ENCODE results near the gene MYO9A. TPM values are rescaled to one million over a fixed set of nuclear protein-coding genes. Genes with fewer than 3 reads are reported as not detected.

MYO9A gene
- total RNA-seq, 1 donor: 18.3 TPM

GRCh38 chr15:71811752-71812735, 305.9 kb downstream of the MYO9A start:
- no peak for DNase-seq (ENCODE audit: low read depth in 2 of 3, low spot score in 2 of 3)

GRCh38 chr15:71811036-71811736, 306.8 kb downstream of the MYO9A start:
- DNase-seq (ENCODE audit: low read depth in 2 of 3, low spot score in 2 of 3): no peak

GRCh38 chr15:71810256-71811035, 307.5 kb downstream of the MYO9A start, which contains the start of gene NR2E3:
NR2E3 (plus strand) TSS chr15:71810554; CDS start chr15:71810744, 190 bp downstream.
- DNase-seq (ENCODE audit: low read depth in 2 of 3, low spot score in 2 of 3): no peak

GRCh38 chr15:71809346-71809745, 308.6 kb downstream of the MYO9A start:
- no peak for DNase-seq (ENCODE audit: low read depth in 2 of 3, low spot score in 2 of 3)

- no peak for DNase-seq (ENCODE audit: low read depth in 2 of 3, low spot score in 2 of 3)
Measured at GRCh38 chr15:71808311-71809020, 309.5 kb downstream of the MYO9A start.

GRCh38 chr15:71807691-71808091, 310.3 kb downstream of the MYO9A start:
- DNase-seq (ENCODE audit: low read depth in 2 of 3, low spot score in 2 of 3): no peak

- DNase-seq (ENCODE audit: low read depth in 2 of 3, low spot score in 2 of 3): no peak
Measured at GRCh38 chr15:71807125-71807629, 310.8 kb downstream of the MYO9A start.

- no peak for DNase-seq (ENCODE audit: low read depth in 2 of 3, low spot score in 2 of 3)
Measured at GRCh38 chr15:71806452-71806931, 311.5 kb downstream of the MYO9A start.

GRCh38 chr15:71804695-71805470, 313.1 kb downstream of the MYO9A start:
- DNase-seq (ENCODE audit: low read depth in 2 of 3, low spot score in 2 of 3): peak in 1 of 3 donors; percentile 21

GRCh38 chr15:71804226-71804625, 313.7 kb downstream of the MYO9A start:
- no peak for DNase-seq (ENCODE audit: low read depth in 2 of 3, low spot score in 2 of 3)

- peak in 2 of 3 donors; percentile 36 to 56 for DNase-seq (ENCODE audit: low read depth in 2 of 3, low spot score in 2 of 3)
Measured at GRCh38 chr15:71802770-71803169, 315.2 kb downstream of the MYO9A start.

- DNase-seq (ENCODE audit: low read depth in 2 of 3, low spot score in 2 of 3): no peak
Measured at GRCh38 chr15:71801935-71802655, 315.9 kb downstream of the MYO9A start.

GRCh38 chr15:71800835-71801745, 316.9 kb downstream of the MYO9A start:
- DNase-seq (ENCODE audit: low read depth in 2 of 3, low spot score in 2 of 3): peak in 2 of 3 donors; percentile 39 to 77

- DNase-seq (ENCODE audit: low read depth in 2 of 3, low spot score in 2 of 3): no peak
Measured at GRCh38 chr15:71800190-71800589, 317.8 kb downstream of the MYO9A start.

GRCh38 chr15:71798641-71799040, 319.3 kb downstream of the MYO9A start:
- DNase-seq (ENCODE audit: low read depth in 2 of 3, low spot score in 2 of 3): no peak

GRCh38 chr15:71792521-71792920, 325.4 kb downstream of the MYO9A start:
- no peak for DNase-seq (ENCODE audit: low read depth in 2 of 3, low spot score in 2 of 3)

- DNase-seq (ENCODE audit: low read depth in 2 of 3, low spot score in 2 of 3): no peak
Measured at GRCh38 chr15:71791975-71792374, 326.0 kb downstream of the MYO9A start.
